GM21526 (cell line): ENCODE measurements around the gene PITX1.

Experiments
- ATAC-seq: cut with Tn5 transposase; IDR thresholded peaks from one replicate; pipeline ENCODE4 v1.9.1; 2021; ENCODE audit warnings: moderate library complexity; ENCODE audit not compliant: unreplicated experiment, low FRiP score

PITX1 gene

GRCh38 chr5:135030123-135030955 lies 3.7 kb downstream of the PITX1 start:
- ATAC-seq: no peak

- ATAC-seq: no peak
Measured at GRCh38 chr5:135029477-135030122, 4.4 kb downstream of the PITX1 start.

- ATAC-seq: no peak
Measured at GRCh38 chr5:135028791-135029476, 5.1 kb downstream of the PITX1 start.

GRCh38 chr5:135027697-135028615 lies 6.1 kb downstream of the PITX1 start:
- ATAC-seq: no peak

GRCh38 chr5:135027266-135027696 lies 6.7 kb downstream of the PITX1 start:
- no peak for ATAC-seq

- ATAC-seq: no peak
Measured at GRCh38 chr5:135026645-135027265, 7.3 kb downstream of the PITX1 start.

DNA sequence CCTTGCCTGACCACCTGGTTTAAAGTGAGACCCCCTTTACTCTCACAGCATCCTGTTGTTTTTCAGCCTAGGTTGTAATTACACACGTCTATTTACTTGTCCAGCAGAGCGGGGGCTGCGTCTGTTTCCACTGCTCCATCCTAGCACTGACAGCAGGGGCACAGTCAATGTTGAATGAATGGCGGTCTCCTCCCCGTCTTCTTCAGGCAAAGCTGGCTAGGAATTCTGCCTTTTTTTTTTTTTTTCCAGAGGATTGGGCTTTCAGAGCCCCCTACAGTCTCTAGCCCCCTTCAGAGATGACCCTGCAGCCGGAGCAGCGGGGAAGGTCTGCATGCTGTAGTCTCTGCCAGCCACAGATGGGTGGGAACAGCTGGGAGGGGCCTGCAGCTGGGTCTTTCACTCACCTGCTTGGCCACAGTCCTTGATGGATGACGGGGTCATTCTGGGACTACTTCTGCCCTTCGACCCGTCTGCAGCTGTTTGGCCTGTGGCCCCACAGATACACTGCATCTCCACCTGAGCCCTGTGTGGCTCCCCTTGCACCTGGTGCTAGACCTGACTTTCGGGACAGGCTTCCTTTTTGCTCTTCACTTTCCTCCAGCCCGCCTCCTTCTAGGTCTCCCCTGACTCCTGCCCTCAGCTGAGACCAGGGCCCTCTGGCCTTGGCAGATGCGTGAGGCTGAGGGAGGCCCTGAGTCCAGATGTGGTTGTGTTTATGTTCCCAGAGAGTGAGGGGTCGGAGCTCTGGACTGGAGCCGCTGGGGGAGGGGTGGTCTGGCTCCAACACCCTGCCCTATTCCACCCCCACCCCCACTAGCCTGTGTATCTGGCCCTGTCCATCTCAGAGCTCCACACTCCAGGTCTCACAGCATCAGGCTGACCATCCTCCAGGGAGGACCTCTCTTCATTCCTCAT lies 8.0 kb downstream of the PITX1 start:
- no peak for ATAC-seq

GRCh38 chr5:135024956-135025729 lies 8.9 kb downstream of the PITX1 start:
- no peak for ATAC-seq

DNA sequence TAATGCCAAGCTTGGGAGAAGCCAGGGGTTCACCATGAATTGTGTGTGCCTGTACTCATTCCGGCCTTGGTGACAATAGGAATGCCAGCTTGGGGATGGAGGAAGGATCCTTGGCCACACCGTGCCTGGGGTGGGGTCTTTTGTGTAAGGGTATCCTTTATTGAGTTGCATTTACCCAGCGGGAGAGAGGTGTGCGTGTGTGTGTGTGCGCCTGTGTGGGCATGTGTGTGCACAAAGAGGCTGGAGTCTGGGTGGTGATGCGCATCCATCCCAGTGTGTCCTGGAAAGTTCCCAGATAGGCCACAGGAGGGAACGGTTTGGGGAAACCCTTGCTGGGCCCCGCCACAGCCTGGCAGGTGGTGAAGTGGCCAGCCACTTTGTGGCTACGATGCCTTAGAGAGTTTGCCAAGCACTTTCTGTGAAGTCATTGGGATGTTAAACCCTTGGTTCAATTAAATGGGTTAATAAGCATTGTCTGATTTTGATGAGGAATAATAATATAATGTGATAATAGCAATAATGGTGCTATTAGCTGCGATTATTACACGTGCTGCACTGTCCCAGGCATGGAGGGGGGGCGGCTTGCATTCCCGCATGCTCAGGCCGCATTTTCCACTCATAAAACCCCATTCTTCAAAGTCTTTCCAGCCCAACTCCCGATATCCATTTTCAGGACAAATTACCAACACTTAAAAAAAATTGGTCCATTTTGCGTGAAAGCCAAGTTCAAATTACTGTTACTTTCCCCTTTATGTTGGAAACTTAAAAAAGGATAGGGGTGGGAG lies 13.7 kb downstream of the PITX1 start:
- ATAC-seq: no peak

DNA sequence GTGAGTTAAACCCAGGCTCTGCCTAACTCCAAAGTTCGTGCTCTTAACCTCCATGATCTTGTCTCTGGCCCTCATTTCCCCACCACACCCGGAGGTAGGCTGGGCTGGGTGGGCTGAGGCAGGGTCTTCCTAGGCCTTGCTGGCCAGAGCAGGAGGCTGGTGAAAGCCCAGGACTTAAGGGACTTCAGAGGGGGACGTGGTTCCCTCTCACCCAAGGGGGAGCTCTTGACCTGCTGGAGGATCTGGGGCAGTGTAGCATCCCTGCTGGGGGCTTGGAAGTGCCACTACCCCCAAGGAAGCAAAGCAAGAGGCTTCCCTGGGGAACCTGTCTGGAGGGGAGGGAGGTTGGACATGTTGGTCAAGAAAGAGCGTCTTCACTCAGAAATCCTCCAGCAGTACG lies 14.7 kb downstream of the PITX1 start:
- ATAC-seq: no peak

DNA sequence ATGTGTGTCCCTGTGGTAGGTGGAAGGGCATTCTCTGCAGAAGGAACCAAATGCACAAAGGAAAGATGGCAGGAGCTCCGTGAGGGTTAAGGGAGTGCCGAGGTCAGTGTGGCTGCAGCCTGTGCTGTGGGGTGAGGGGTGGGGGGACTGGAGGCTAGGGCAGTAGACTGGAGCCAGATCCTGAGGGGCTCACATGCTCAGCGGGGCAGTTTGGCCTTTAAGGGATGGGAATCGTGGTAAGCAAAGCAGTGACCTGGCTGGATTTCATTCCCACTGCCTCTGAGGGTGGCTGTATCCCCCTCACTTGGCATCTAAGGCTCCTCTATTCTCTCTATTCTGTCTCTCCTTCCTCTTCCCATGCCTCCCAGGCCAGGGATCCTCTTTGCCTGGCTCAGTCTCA lies 15.6 kb downstream of the PITX1 start:
- no peak for ATAC-seq

- ATAC-seq: no peak
Measured at GRCh38 chr5:135016861-135017290, 17.2 kb downstream of the PITX1 start.

DNA sequence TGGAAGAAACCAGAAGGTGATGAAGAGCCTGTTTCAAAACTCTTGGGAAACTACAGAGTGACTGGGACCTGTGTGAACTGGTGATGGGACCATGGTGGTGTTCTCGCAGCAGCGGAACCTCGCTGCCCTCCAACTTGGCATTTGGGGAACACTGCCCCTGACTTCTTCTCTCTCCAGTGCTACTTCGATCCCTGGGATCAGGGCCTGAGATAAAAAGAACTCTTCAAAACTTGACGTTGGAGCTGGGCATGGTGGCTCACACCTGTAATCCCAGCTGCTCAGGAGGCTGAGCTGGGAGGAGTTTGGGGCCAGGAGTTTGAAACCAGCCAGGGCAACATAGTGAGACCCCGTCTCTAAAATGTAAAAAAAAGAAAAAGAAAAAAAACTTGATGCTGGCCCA lies 18.1 kb downstream of the PITX1 start:
- no peak for ATAC-seq

- ATAC-seq: no peak
Measured at GRCh38 chr5:135013947-135014570, 20.0 kb downstream of the PITX1 start.

GRCh38 chr5:135013445-135013844 lies 20.6 kb downstream of the PITX1 start:
- no peak for ATAC-seq

DNA sequence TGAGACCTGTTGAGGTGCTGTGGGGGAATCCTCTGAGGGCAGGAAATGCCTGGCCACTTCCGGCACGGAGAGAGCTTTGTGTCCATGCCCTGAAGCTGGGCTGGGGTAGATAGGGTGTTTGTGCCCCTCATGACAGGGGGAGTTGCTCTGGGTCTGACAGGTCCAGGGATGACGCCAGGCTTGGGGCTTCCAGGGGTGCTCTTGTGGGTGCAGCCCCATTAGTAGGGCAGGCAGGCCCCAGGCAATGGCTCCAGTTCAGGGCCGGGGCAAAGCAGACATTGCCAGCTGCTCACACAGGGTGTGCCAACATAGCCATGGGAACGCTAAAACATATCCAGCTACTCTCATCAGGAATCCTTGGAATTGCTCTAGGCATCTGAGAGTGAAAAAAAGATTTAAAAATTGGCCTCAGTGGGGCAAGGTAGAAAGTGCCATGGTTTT lies 21.1 kb downstream of the PITX1 start:
- ATAC-seq: no peak

DNA sequence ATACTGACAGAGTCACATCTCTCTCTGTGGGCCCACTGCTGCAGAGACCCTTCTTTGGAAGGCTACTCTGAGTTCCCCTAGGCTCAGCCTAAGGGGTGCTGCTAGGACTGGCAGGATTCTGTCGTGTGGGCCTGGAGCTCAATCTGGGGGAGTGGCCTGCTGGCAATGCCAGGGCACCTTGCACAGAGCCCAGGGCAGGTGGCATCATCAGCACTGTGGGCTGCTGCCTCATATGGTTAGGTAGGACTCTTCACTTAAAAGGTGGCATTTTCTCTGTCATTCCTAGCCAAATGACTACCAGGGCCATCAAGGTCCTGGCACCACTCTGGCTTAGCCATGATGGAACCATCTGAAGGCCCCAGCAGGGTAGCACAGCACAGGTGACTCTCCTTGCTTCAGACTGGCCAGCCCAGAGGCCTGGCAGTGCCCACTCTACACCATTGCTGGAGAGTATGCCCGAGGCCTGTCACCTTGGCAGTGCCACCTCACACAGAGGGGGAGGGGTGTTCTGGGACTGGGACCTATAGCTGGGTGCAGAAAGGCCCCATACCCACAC lies 21.9 kb downstream of the PITX1 start:
- ATAC-seq: no peak
